HG03095 (cell line): ENCODE results near the gene LMNA.
"Not testable (repeated sequence)": the region's sequence is repeated elsewhere in the genome, so short reads cannot be mapped to it uniquely, and the experiment has no call there.

Experiments
- ATAC-seq: cut with Tn5 transposase; IDR thresholded peaks from one replicate; pipeline ENCODE4 v1.9.1; 2021; ENCODE audit warnings: moderate library complexity; ENCODE audit not compliant: unreplicated experiment

The LMNA gene

GRCh38 chr1:156103521-156103947 is 11.0 kb upstream of the LMNA start:
- ATAC-seq = no peak

DNA sequence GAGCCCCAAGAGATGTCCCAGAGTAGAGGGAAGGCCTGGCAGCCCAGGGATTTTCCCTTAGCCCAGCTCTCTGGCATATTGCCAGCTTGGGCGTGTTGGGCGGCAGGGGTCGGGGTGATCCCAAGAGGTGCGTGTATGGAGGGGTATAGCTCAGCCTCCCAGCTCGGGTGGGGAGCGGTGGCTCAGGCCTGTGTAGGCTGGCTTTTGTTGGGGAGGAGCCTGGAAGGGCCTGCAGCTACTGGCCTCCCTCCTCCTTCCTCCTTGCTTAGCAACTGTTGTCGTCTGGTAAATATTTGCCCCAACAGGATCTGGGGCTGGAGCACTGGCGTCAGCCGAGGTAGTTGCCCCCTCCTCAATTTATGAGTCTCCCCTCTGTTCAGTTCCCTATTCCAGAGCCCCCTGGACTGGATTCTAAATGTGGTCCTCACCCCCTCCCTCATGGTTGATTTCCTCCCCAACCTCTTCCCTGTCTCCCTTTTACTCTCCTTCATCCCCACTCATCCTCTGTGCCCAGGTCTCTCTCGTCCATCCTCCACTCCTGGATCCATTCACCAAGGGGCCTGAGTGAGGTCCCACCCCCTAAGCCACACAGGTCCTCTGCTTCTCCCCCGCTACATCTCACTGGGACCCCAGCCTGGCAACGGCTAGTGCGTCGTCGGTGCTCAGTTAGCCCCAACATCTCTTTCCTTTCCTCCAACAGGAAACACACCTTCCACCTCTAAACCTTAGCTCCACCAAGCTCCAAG is 10.3 kb upstream of the LMNA start:
- ATAC-seq = no peak

GRCh38 chr1:156104861-156105832 is 9.4 kb upstream of the LMNA start:
- ATAC-seq = no peak

GRCh38 chr1:156106624-156107488 is 7.7 kb upstream of the LMNA start:
- no peak for ATAC-seq

GRCh38 chr1:156108057-156108456 is 6.5 kb upstream of the LMNA start:
- ATAC-seq = no peak

- no peak for ATAC-seq
These were observed 5.8 kb upstream of the LMNA start for GRCh38 chr1:156108664-156109241.

GRCh38 chr1:156110252-156110651 is 4.3 kb upstream of the LMNA start:
- ATAC-seq = no peak

DNA sequence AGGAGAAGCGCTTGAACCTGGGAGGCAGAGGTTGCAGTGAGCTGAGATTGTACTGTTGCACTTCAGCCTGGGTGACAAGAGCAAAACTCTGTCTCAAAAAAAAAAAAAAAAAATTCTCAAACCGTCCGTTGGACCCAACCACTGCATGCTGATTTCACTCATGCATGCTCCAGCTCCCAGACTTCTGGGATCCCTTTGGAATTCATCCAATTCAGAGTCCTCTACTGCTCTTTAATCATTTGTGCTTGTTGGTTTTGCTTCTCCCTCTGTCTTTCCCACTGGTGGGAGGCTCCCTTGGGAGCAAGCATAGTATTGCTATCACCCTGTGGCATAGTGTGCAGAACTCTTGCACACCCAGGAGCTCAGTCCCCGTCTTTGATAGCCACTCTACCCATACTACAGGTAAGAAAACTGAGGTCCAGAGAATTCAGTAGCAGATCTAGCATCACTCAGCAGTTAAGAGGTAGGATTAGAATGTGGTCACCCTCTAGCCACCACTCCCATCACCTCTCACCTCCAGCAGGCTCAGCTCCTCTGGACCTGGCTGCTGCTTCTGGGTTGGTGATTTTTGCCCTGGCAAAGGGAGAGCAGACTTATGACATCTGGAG is 3.1 kb upstream of the LMNA start:
- no peak for ATAC-seq

DNA sequence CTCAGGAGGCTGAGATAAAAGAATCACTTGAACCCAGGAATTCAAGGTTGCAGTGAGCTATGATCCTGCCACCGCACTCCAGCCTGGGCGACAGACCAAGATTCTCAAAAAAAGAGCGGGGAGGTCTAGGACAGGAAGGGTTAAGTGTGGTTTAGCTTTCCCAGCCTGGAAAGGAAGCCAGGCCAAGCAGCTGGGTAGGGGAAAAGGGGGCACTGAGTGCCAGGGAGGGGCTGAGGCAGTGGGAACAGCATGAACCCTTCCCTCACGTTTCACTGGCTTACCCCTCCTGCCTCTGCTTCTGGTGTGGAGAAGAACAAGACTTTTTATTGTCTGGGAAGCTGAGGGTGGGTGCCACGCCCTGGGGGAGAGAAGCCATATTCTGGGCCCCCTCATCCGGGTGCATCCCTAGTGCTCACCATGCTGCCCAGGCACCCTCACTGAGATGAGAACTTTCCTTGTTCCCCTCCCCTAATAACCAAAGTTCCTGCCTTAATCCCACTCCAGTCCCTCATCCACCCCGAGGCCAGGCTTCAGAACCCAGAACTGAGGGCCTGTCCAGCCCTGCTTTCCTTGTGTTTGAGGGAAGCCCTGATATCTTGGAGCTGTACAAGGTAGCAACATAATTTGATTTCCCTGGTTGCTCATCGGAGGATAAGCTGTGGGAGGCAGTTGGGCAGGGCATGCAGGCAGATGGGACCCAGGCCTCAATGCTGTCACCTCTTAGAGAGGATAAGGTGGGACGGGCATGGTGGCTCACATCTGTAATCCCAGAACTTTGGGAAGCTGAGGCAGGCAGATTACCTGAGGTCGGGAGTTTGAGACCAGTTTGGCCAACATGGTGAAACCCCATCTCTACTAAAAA is 2.0 kb upstream of the LMNA start:
- no peak for ATAC-seq

GRCh38 chr1:156113282-156113950 is 1.1 kb upstream of the LMNA start:
- no peak for ATAC-seq

GRCh38 chr1:156114919-156115513 is 505 bp downstream of the LMNA start:
- peak; percentile 3 for ATAC-seq

GRCh38 chr1:156115514-156116374 is 1.2 kb downstream of the LMNA start:
- no peak for ATAC-seq

DNA sequence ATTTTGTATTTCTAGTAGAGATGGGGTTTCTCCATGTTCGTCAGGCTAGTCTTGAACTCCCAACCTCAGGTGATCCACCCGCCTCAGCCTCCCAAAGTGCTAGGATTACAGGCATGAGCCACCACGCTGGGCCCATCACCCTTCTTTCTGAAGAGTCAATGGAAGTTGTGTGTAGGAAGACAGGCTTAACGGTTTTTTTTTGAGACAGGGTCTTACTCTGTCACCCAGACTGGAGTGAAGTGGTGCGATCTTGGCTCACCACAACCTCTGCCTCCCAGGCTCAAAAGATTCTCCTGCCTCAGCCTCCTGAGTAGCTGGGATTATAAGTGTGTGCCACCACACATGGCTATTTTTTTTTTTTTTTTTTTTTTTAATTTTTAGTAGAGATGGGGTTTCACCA is 2.2 kb downstream of the LMNA start:
- not testable (repeated sequence) for ATAC-seq

DNA sequence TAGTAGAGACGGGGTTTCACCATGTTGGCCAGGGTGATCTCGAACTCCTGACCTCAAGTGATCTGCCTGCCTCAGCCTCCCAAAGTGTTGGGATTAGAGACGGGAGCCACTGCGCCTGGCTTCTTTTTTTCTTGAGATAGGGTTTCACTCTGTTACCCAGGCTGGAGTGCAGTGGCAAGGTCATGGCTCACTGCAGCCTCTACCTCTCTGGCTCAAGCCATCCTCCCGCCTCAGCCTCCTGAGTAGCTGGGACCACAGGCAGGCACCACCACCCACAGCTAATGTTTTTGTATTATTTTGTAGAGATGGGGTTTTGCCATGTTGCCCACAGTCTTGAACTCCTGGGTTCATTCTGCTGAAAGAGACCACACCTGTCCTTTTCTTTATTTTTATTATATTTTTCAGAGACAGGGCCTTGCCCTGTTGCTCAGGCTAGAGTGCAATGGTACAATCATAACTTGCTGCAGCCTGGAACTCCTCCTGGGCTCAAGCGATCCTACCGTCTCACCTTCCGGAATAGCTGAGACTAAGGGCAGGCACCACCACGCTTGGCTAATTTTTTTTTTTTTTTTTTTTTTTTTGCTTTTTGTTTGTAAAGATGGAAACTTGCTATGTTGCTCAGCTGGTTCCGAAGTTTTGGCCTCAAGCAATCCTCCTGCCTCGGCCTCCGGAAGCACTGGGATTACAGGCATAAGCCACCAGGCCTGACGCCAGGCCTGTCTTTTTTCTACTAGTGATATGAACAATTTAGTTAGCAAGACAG is 3.1 kb downstream of the LMNA start:
- no peak for ATAC-seq

GRCh38 chr1:156118177-156118868 is 3.8 kb downstream of the LMNA start:
- ATAC-seq = no peak
